ENCODE results near the gene PCDHB12. TPM values are rescaled to one million over a fixed set of nuclear protein-coding genes. Genes with fewer than 3 reads are reported as not detected.
"Not testable (repeated sequence)": the region's sequence is repeated elsewhere in the genome, so short reads cannot be mapped to it uniquely, and the experiment has no call there.

Gene PCDHB12
- polyA plus RNA-seq, 3 donors = not detected

DNA sequence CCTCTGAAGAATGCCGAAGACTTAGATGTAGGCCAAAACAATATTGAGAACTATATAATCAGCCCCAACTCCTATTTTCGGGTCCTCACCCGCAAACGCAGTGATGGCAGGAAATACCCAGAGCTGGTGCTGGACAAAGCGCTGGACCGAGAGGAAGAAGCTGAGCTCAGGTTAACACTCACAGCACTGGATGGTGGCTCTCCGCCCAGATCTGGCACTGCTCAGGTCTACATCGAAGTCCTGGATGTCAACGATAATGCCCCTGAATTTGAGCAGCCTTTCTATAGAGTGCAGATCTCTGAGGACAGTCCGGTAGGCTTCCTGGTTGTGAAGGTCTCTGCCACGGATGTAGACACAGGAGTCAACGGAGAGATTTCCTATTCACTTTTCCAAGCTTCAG lies 6.1 kb downstream of the PCDHB12 start:
- H3K36me3 Mint-ChIP-seq; H2AFZ ChIP-seq (ENCODE audit: insufficient read depth, low read depth, low read length, poor library complexity, severe bottlenecking); intact Hi-C loops (cut with micrococcal nuclease); H3K36me3 ChIP-seq (replicated peaks in 1 of 2; ENCODE audit: control insufficient read depth in 1 of 2, insufficient read depth in 2 of 2, low read length in 2 of 2); H3K79me2 ChIP-seq (ENCODE audit: insufficient read depth, low read length); H4K20me1 ChIP-seq (ENCODE audit: insufficient read depth, low read length); H3K27ac ChIP-seq (ENCODE audit: low read depth in 1 of 2, low read length in 2 of 2); H3K27ac Mint-ChIP-seq; H3K9ac ChIP-seq (ENCODE audit: insufficient read depth, low read length, poor library complexity, severe bottlenecking); H3K4me1 Mint-ChIP-seq; H3K4me2 ChIP-seq (replicated peaks; ENCODE audit: extremely low read depth, low read length, poor library complexity, severe bottlenecking); H3K4me1 ChIP-seq (ENCODE audit: control insufficient read depth in 1 of 2, insufficient read depth in 2 of 2, low read length in 2 of 2); DNase-seq; H3K4me3 ChIP-seq (replicated peaks in 1 of 3; ENCODE audit: low read depth in 2 of 3, low read length in 3 of 3): not testable (repeated sequence)
- Histone ChIP-seq H3K9me3 (replicated peaks in 1 of 2; ENCODE audit: control insufficient read depth in 1 of 2, insufficient read depth in 1 of 2, low read length in 2 of 2) (peaks cover 32 to 63% of the 10 kb centered on the region in 2 donors), H3K27me3 (ENCODE audit: control insufficient read depth in 2 of 2, insufficient read depth in 2 of 2, low read length in 2 of 2) (peaks cover 4 to 28% of the 10 kb centered on the region in 2 donors)
- peaks cover 32 to 58% (median 44%) of the 10 kb centered on the region in 7 donors for H3K9me3 Mint-ChIP-seq
- peak overlapping the region in 1 of 2 donors; percentile 19 for H3K4me3 Mint-ChIP-seq
- H3K27me3 Mint-ChIP-seq (ENCODE audit: low read depth in 3 of 3) = peaks cover 9 to 47% (median 40%) of the 10 kb centered on the region in 3 donors
- 76% methylated on average over 3 of the region's 12 CpGs for WGBS (ENCODE audit: insufficient coverage)

DNA sequence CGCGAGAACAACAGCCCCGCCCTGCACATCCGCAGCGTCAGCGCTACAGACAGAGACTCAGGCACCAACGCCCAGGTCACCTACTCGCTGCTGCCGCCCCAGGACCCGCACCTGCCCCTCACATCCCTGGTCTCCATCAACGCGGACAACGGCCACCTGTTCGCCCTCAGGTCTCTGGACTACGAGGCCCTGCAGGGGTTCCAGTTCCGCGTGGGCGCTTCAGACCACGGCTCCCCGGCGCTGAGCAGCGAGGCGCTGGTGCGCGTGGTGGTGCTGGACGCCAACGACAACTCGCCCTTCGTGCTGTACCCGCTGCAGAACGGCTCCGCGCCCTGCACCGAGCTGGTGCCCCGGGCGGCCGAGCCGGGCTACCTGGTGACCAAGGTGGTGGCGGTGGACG lies 7.0 kb downstream of the PCDHB12 start:
- H3K27ac ChIP-seq (ENCODE audit: low read depth in 1 of 2, low read length in 2 of 2); H3K36me3 Mint-ChIP-seq; H3K79me2 ChIP-seq (ENCODE audit: insufficient read depth, low read length); H3K36me3 ChIP-seq (replicated peaks in 1 of 2; ENCODE audit: control insufficient read depth in 1 of 2, insufficient read depth in 2 of 2, low read length in 2 of 2); H3K27ac Mint-ChIP-seq; H3K4me1 Mint-ChIP-seq; H3K4me2 ChIP-seq (replicated peaks; ENCODE audit: extremely low read depth, low read length, poor library complexity, severe bottlenecking); H2AFZ ChIP-seq (ENCODE audit: insufficient read depth, low read depth, low read length, poor library complexity, severe bottlenecking); H3K4me1 ChIP-seq (ENCODE audit: control insufficient read depth in 1 of 2, insufficient read depth in 2 of 2, low read length in 2 of 2); intact Hi-C loops (cut with micrococcal nuclease); DNase-seq; H3K4me3 ChIP-seq (replicated peaks in 1 of 3; ENCODE audit: low read depth in 2 of 3, low read length in 3 of 3); H3K9ac ChIP-seq (ENCODE audit: insufficient read depth, low read length, poor library complexity, severe bottlenecking); H3K4me3 Mint-ChIP-seq; H4K20me1 ChIP-seq (ENCODE audit: insufficient read depth, low read length): not testable (repeated sequence)
- Mint-ChIP-seq H3K27me3 (ENCODE audit: low read depth in 3 of 3) (peaks cover 11 to 38% (median 34%) of the 10 kb centered on the region in 3 donors), H3K9me3 (peaks cover 29 to 52% (median 38%) of the 10 kb centered on the region in 7 donors)
- Histone ChIP-seq H3K9me3 (replicated peaks in 1 of 2; ENCODE audit: control insufficient read depth in 1 of 2, insufficient read depth in 1 of 2, low read length in 2 of 2) (peaks cover 24 to 59% of the 10 kb centered on the region in 2 donors), H3K27me3 (ENCODE audit: control insufficient read depth in 2 of 2, insufficient read depth in 2 of 2, low read length in 2 of 2) (peaks cover 4 to 20% of the 10 kb centered on the region in 2 donors)
- 34% methylated on average over 20 of the region's 40 CpGs for WGBS (ENCODE audit: insufficient coverage)

DNA sequence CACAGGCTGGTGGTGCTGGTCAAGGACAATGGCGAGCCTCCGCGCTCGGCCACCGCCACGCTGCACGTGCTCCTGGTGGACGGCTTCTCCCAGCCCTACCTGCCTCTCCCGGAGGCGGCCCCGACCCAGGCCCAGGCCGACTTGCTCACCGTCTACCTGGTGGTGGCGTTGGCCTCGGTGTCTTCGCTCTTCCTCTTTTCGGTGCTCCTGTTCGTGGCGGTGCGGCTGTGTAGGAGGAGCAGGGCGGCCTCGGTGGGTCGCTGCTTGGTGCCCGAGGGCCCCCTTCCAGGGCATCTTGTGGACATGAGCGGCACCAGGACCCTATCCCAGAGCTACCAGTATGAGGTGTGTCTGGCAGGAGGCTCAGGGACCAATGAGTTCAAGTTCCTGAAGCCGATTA lies 7.5 kb downstream of the PCDHB12 start:
- H3K27ac Mint-ChIP-seq; H4K20me1 ChIP-seq (ENCODE audit: insufficient read depth, low read length); H2AFZ ChIP-seq (ENCODE audit: insufficient read depth, low read depth, low read length, poor library complexity, severe bottlenecking); H3K36me3 ChIP-seq (replicated peaks in 1 of 2; ENCODE audit: control insufficient read depth in 1 of 2, insufficient read depth in 2 of 2, low read length in 2 of 2); DNase-seq; H3K4me1 Mint-ChIP-seq; H3K4me1 ChIP-seq (ENCODE audit: control insufficient read depth in 1 of 2, insufficient read depth in 2 of 2, low read length in 2 of 2); H3K4me3 Mint-ChIP-seq; H3K36me3 Mint-ChIP-seq; H3K27ac ChIP-seq (ENCODE audit: low read depth in 1 of 2, low read length in 2 of 2); H3K4me2 ChIP-seq (replicated peaks; ENCODE audit: extremely low read depth, low read length, poor library complexity, severe bottlenecking); H3K9ac ChIP-seq (ENCODE audit: insufficient read depth, low read length, poor library complexity, severe bottlenecking); H3K79me2 ChIP-seq (ENCODE audit: insufficient read depth, low read length); H3K4me3 ChIP-seq (replicated peaks in 1 of 3; ENCODE audit: low read depth in 2 of 3, low read length in 3 of 3); intact Hi-C loops (cut with micrococcal nuclease): not testable (repeated sequence)
- 35% methylated on average over 4 of the region's 26 CpGs for WGBS (ENCODE audit: insufficient coverage)
- H3K9me3 ChIP-seq (replicated peaks in 1 of 2; ENCODE audit: control insufficient read depth in 1 of 2, insufficient read depth in 1 of 2, low read length in 2 of 2) = peaks cover 21 to 56% of the 10 kb centered on the region in 2 donors
- Mint-ChIP-seq H3K27me3 (ENCODE audit: low read depth in 3 of 3) (peaks cover 9 to 36% (median 32%) of the 10 kb centered on the region in 3 donors), H3K9me3 (peaks cover 26 to 49% (median 35%) of the 10 kb centered on the region in 7 donors)
- H3K27me3 ChIP-seq (ENCODE audit: control insufficient read depth in 2 of 2, insufficient read depth in 2 of 2, low read length in 2 of 2) = peaks cover 3 to 19% of the 10 kb centered on the region in 2 donors

All from CD14-positive monocyte (primary cell).